GM19467 (cell line): ENCODE data around the gene SAMSN1.

Experiments used
- ATAC-seq: cut with Tn5 transposase; IDR thresholded peaks from one replicate; pipeline ENCODE4 v1.9.1; 2021; ENCODE audit warnings: mild to moderate bottlenecking, moderate library complexity; ENCODE audit not compliant: unreplicated experiment

The SAMSN1 gene

GRCh38 chr21:14487490-14488432 lies 58.4 kb downstream of the SAMSN1 start:
- ATAC-seq, result no peak

- ATAC-seq, result no peak
These were observed 59.2 kb downstream of the SAMSN1 start for GRCh38 chr21:14486869-14487268.

GRCh38 chr21:14484188-14485009 lies 61.7 kb downstream of the SAMSN1 start:
- no peak for ATAC-seq

- no peak for ATAC-seq
These were observed 62.8 kb downstream of the SAMSN1 start for GRCh38 chr21:14483296-14483695.

GRCh38 chr21:14482165-14482564 lies 64.0 kb downstream of the SAMSN1 start:
- ATAC-seq, result peak; percentile 52

DNA sequence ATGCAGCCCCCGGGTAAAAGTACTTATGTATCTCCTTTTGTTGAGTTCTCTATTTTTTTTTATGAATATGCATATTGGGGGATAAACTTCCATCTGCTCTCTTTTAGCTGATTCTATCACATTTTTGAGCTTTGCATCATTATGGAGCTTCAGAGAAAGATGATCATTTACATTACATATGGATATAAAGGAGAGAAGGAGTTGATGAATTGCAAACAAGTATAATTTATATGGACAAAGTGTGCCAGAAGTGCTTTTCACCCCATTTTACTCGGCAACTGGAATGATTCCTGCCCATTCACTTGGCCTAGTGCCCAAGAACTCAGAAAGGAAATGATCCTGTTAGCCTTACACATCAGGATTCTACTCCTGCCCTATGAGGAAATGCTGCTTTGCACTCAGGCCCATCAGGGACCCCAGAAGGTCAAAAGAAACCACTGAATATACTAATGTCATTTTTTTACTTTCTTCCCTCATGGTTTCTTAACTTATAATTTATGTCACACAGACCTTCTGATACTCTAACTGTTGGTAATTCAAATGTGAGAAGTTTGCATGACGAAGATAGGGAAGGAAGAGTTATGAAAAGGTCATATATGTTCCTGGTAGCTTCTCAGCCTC lies 65.6 kb downstream of the SAMSN1 start:
- ATAC-seq, result no peak

DNA sequence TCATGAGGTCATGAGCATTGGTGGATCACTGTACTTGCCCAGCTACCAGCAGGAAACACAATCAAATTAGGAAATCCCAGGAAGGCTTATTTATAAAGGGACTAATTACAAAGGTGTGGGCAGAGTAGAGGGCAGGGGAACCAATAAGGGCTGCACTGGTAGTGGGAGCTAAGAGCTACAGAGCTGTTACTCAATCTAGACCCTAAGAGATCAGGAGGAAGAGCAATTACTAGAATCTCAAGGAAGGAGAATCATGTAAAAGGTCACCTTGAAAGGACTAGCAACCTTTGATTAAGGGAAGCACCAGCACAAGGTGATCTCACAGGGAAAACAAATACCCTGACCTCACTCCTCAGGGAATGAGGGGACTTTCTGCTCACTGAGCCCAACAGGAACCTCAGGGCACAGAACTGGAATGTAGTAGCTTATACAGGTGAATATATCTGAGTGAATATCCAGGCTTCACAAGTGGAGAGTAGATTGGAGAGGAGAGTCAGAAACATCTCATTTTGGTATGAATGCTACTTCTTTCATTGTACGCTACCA lies 66.8 kb downstream of the SAMSN1 start:
- no peak for ATAC-seq

GRCh38 chr21:14477841-14478240 lies 68.3 kb downstream of the SAMSN1 start:
- ATAC-seq, result no peak

DNA sequence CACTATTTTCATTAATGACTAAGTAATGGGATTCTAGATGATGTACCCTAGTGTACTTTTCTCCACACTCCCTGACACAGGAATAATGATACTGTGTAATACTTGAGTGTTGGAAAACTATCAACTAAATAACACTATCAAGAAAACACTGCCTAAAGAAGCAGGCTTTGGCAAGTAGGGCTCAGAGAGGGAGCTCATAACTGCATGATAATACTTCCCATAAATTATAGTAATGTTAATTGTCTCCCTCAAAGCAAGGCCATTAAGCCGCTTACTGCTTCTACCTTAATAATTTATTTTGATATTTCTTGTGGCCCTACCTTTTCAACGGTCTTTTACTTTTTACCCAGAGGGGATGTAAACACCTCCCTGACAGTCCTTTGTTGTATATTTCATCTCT lies 69.0 kb downstream of the SAMSN1 start:
- no peak for ATAC-seq

- ATAC-seq, result no peak
These were observed 71.1 kb downstream of the SAMSN1 start for GRCh38 chr21:14474995-14475394.

DNA sequence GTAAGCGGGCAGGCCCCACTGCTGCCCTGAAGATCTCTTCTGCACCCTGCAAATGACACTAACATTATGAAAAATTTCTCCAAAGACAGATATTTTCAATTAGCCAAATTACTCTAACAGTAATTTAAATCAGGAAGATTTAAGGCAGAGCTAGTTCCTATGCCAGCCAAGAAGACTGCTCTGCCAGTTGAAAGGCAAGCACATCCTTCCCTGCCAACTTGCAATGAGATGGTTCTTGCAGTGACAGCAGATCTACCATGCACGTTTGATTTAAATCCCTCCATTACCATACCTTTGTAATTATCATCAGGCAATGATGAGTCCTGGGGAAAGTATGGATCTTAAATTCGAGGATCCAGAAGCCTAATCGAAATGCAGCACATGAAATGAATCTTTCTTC lies 76.5 kb downstream of the SAMSN1 start:
- ATAC-seq, result no peak

DNA sequence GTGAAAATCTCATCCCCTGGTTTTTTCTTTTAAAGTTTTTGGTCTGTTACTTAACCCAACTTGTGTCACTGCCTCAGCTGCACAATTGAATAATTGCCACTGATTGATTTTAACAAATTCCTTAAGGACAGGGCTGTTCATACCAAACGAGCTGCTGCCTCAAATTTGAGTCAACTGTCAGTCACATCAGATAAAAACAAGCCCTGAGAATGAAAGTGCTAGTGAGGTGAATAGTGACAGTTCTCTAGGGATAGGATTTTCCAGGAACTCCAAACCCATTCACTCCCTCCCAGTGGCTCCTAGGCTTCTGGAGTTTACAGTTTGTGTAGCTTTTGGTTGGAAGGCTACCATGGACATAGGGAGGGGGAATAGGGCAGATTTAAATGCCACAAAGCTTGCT lies 79.4 kb downstream of the SAMSN1 start:
- no peak for ATAC-seq

DNA sequence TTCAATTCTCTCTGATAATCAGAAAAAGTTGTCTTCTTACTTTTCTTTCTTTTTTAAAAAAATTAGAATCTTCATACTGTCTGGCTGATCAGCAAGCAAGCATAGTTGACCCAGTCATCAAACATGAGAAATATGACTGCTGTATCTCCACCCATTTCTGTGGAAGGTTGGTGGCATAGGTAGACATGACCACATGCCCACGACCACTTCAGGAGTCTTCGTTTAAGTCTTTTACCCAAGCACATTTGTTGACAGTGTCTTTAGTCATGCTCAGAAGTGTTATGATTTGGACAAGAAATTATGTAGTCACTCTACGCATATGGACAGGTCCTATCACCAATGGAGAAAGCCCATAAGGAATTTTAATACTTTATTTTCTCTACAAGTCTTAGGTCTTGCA lies 88.4 kb downstream of the SAMSN1 start:
- no peak for ATAC-seq

DNA sequence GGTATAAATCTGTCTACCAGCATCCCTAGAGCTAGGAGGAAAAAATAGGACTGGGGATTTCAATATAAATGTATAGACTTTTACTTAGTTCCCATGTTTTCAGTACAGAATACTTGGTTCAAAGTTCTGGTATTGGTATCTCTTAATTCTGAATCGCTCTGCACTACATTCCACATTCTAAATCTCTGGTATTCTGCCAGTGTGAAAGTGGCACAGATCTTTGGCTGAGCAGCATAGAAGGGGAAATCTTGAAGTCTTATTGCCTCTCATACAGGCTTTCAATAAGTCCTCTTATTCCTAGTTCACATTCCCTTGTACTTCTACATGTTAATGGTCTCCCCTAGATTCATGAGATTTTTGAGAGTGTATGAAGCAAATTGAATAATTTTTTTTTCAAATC lies 89.2 kb downstream of the SAMSN1 start:
- ATAC-seq, result no peak

- peak; percentile 78 for ATAC-seq
These were observed 91.8 kb downstream of the SAMSN1 start for GRCh38 chr21:14454016-14455009.

GRCh38 chr21:14453339-14454015 lies 92.6 kb downstream of the SAMSN1 start:
- peak; percentile 77 for ATAC-seq

DNA sequence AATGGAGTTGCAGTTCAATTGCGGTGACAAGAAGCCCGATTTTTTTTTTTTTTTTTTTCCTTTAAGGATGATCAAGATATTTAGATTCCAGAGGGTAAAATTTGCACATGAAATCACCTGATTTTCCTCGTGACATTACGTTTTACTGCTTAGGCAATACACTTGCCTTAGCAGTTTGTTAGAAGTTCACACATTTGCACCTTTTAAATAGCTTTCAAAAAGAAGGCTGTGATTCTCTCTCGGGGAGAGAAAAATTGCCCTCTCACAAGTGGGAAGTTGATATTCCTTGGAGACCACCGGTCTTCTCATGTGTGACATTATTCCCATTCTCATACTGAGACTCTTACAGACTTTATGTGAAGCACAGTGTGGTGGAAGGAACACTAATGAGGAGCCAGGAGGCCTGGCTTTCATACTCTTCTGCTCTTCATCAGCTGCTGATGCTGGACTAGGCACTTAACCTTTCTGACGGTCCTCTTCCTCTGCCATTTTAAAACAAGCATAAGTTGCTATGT lies 93.3 kb downstream of the SAMSN1 start:
- no peak for ATAC-seq

DNA sequence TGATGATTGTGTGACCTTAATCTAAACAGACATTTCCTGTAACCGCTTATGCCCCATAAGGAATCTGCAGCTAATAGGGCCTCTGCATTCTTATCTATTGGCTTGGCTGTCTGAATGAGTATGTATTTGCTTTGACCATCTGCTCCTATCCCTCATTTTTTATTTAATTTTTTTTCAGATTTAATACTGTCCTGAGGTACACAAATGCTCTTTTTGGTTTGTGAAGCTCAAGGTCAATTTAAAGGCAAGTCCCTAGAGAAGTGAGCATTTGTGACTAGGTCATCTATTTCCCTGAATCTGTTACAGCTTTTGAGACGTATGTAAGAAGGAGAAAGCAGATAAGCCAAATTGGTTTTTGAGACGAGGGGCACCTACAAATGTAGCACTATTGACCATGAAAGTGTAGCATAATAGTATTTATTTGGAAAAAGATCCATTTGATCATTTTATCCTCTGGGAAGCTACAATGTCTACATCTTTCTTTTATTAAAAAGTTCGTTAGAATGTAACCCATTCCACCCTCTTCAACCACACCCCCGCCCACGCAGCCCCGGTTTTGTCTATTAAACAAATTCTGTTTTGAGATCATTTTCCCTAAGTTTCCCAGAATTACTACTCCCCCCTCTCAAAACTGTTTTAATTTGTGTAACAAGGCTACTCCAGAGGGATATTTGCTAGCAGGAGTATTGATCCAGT lies 93.9 kb downstream of the SAMSN1 start:
- ATAC-seq, result no peak

GRCh38 chr21:14451546-14451945 lies 94.6 kb downstream of the SAMSN1 start:
- no peak for ATAC-seq
